BJ (cell line): ENCODE measurements around the gene PODXL. TPM values are rescaled to one million over a fixed set of nuclear protein-coding genes. Genes with fewer than 3 reads are reported as not detected.

Source experiments
- CTCF ChIA-PET: fragments of 350-600 bp; formaldehyde crosslinking; extraction: SDS; loops from one replicate; lab custom pipeline; 2021; ENCODE audit warnings: antibody characterized with exemption, inconsistent platforms; lab: Yijun Ruan, JAX
- POLR2A ChIA-PET: fragments of 300-600 bp; sonication (Branson Sonifier 250); formaldehyde crosslinking; extraction: SDS; loops from one replicate; lab custom pipeline; 2021; ENCODE audit warnings: antibody characterized with exemption; lab: Charles Lee
- DNase-seq: peaks from one replicate; pipeline ENCODE4 v3.0.0-alpha.2; 2011; ENCODE audit warnings: low read depth
- H3K27me3 ChIP-seq: 2 replicates; pipeline ENCODE4 v1.6.0; 2011; ENCODE audit warnings: low read length; ENCODE audit not compliant: control insufficient read depth, insufficient read depth
- H3K36me3 ChIP-seq: 2 replicates; pipeline ENCODE4 v1.5.1; 2011; ENCODE audit warnings: low read length; ENCODE audit not compliant: control insufficient read depth, insufficient read depth
- H3K4me3 ChIP-seq: 2 replicates; pipeline ENCODE4 v1.5.1; 2011; ENCODE audit warnings: low read depth, mild to moderate bottlenecking, control low read depth, low read length
- polyA plus RNA-seq: library from polyadenylated mRNA; depleted of rRNA; stranded (reverse); fragments of >200 nt; gene quantifications from 2 replicates; pipeline ENCODE4 v1.2.3, GENCODE V29; 2011
- TF ChIP-seq, protein P1 (sequence below): IDR thresholded peaks from 2 replicates; pipeline ENCODE4 v1.5.1; 2011; ENCODE audit warnings: low read depth, mild to moderate bottlenecking, control low read depth, inconsistent platforms, low read length, moderate library complexity; ENCODE audit not compliant: insufficient read depth

Gene PODXL
- polyA plus RNA-seq, 1 experiment, result 0.53 TPM

DNA sequence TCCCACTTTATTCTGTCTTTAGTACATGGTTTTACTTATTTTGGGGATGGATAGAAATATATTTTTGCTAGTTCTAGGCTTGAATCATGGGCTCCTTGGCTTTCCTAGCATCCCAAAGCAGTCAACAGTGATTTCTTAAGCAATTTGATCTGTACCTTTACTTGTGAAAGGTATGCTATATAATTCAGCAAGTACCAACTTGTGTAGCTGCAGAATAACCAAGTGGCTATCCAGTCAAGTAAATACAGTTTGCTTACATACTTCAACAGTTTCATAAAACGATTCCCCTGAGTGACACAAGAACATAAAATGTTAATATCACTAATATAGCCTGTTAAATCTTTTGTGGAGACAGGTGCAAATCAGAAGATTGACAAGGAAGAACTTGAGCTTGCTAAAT, 67.2 kb downstream of the PODXL start:
- no peaks in the 10 kb centered on the region for H3K27me3 ChIP-seq
- peaks cover 3% of the 10 kb centered on the region; the same call in 1 of the 2 replicates for H3K36me3 ChIP-seq
- TF ChIP-seq, protein P1, sequence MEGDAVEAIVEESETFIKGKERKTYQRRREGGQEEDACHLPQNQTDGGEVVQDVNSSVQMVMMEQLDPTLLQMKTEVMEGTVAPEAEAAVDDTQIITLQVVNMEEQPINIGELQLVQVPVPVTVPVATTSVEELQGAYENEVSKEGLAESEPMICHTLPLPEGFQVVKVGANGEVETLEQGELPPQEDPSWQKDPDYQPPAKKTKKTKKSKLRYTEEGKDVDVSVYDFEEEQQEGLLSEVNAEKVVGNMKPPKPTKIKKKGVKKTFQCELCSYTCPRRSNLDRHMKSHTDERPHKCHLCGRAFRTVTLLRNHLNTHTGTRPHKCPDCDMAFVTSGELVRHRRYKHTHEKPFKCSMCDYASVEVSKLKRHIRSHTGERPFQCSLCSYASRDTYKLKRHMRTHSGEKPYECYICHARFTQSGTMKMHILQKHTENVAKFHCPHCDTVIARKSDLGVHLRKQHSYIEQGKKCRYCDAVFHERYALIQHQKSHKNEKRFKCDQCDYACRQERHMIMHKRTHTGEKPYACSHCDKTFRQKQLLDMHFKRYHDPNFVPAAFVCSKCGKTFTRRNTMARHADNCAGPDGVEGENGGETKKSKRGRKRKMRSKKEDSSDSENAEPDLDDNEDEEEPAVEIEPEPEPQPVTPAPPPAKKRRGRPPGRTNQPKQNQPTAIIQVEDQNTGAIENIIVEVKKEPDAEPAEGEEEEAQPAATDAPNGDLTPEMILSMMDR, result no peak
- no peak for DNase-seq
- ChIA-PET POLR2A (no interaction called here), CTCF (interaction anchor here (3.8 kb wide), 1 partner anchor 19 kb away, joined by 17 read pairs; no protein-coding TSS in a partner anchor)
- H3K4me3 ChIP-seq, result no peak overlapping the region

DNA sequence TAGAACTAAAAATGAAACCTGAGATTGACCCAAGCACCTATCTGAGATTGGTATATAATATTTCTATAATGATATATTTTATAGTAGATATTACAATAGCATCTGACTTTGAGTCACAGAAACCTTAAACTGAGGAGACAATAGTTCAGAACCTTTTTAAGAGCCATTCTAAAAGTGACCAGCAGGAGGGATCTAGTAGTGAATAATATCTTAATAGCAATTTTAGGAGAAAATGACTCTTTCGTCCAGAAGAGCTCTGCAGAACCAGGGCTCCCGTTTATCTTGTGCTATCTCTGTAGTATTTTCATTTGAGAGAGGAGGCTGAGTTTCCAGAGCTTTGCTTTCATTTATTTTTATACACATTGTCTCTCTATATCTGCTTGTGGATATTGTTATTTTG, 68.1 kb downstream of the PODXL start:
- Histone ChIP-seq H3K36me3 (peaks cover 2% of the 10 kb centered on the region; the same call in 1 of the 2 replicates), H3K27me3 (no peaks in the 10 kb centered on the region), H3K4me3 (no peak overlapping the region)
- TF ChIP-seq, protein P1, result peak; percentile 28; the same call in 1 of the 2 replicates
- ChIA-PET POLR2A (no interaction called here), CTCF (interaction anchor here (3.8 kb wide), 1 partner anchor 20 kb away, joined by 17 read pairs; no protein-coding TSS in a partner anchor)
- DNase-seq, result no peak

DNA sequence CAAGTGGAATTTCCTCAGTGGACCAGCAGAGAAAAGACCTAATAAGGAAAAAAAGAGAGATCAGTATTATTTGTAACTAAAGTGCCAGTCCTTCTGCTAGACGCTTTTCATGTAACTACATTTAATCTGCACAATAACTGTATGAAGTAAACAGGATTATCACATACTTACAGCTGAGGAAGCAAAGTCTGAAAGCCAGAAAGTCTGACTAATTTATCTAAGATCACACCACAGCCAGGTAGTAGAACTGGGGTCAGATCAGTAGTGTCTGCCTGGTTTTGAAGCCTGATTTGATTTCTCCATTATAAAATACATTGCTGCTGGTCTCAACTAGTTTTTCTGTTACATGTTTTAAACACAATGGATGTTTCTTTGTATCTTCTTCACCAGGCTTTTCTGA, 69.2 kb downstream of the PODXL start:
- no peak for DNase-seq
- Histone ChIP-seq H3K4me3 (no peak overlapping the region), H3K36me3 (peaks cover 2% of the 10 kb centered on the region; the same call in 1 of the 2 replicates), H3K27me3 (no peaks in the 10 kb centered on the region)
- TF ChIP-seq, protein P1, result no peak
- POLR2A ChIA-PET, result no interaction called here
- CTCF ChIA-PET, result interaction anchor here (0.9 to 1.5 kb wide), 2 partner anchors 11 to 20 kb away, joined by 4 read pairs; no protein-coding TSS in a partner anchor

DNA sequence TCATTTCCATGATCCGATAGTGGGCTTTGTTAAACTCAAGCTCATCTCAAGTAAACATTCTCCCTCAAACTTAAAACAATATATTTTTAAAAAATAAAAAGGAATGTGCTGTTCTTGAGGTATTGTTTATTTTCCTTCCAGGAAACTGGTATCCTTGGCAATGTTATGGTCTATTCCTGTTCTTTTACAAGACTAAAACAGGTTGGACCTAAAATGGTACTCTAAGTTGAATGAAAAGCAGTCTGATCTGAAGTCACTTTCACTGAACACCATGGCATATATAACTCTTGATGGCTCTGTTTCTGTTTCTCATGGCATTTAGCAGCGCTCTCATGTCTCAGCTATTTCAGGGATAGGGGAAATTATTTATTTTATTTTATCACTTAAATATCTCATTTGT, 70.1 kb downstream of the PODXL start:
- no peak for DNase-seq
- Histone ChIP-seq H3K4me3 (no peak overlapping the region), H3K36me3 (peaks cover 2% of the 10 kb centered on the region; the same call in 1 of the 2 replicates), H3K27me3 (no peaks in the 10 kb centered on the region)
- POLR2A ChIA-PET, result no interaction called here
- CTCF ChIA-PET, result interaction anchor here (1.5 kb wide), 1 partner anchor 12 kb away, joined by 4 read pairs; no protein-coding TSS in a partner anchor
- TF ChIP-seq, protein P1, result no peak

DNA sequence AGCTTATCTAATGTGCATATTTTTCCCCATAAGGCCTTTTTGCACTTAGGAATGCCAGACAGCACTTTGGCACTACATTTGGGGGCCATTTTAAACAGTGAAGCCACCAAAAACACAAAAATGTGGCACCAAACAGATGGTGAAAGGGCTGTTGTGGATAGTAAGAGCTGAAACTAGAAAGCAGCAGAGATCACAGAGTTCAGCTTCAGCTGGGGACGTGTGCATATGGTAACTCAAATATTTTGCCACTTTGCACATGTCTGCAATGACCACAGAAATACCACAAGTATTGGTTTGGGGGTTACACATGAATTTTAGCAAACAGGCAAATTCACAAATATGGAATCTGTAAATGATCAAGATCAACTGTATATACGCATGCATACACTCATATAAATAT, 72.8 kb downstream of the PODXL start:
- TF ChIP-seq, protein P1, result no peak
- H3K4me3 ChIP-seq, result no peak overlapping the region
- ChIA-PET CTCF (no interaction called here), POLR2A (no interaction called here)
- peaks cover 2% of the 10 kb centered on the region; the same call in 1 of the 2 replicates for H3K36me3 ChIP-seq
- H3K27me3 ChIP-seq, result no peaks in the 10 kb centered on the region
- no peak for DNase-seq
